Stimulated activated CD4-positive, alpha-beta T cell treated with anti-CD3 and anti-CD28 coated beads, Interleukin-4, amount 100 ng/mL, for 48 hours (primary cell): Measurements from ENCODE around the gene CDH2.

Experiments
- DNase-seq, 2 donors: peaks; one replicate each; pipeline ENCODE4 v3.0.0-alpha.2; 2020; ENCODE audit warnings: low read depth in 2 of 2

Gene CDH2

GRCh38 chr18:28088477-28088876, 88.5 kb downstream of the CDH2 start:
- DNase-seq, result no peak

- DNase-seq, result no peak
Observed at GRCh38 chr18:28086670-28087552, 90.0 kb downstream of the CDH2 start.

- DNase-seq, result no peak
Observed at GRCh38 chr18:28081516-28081915, 95.4 kb downstream of the CDH2 start.

- DNase-seq, result no peak
Observed at GRCh38 chr18:28080876-28081300, 96.0 kb downstream of the CDH2 start.

- DNase-seq, result no peak
Observed at GRCh38 chr18:28079883-28080282, 97.0 kb downstream of the CDH2 start.

GRCh38 chr18:28078849-28079248, 98.1 kb downstream of the CDH2 start:
- DNase-seq, result no peak

GRCh38 chr18:28078298-28078697, 98.6 kb downstream of the CDH2 start:
- no peak for DNase-seq

GRCh38 chr18:28075501-28075900, 101.4 kb downstream of the CDH2 start:
- no peak for DNase-seq

GRCh38 chr18:28074076-28074475, 102.9 kb downstream of the CDH2 start:
- no peak for DNase-seq

- DNase-seq, result no peak
Observed at GRCh38 chr18:28073658-28074057, 103.3 kb downstream of the CDH2 start.

- DNase-seq, result no peak
Observed at GRCh38 chr18:28071199-28071598, 105.7 kb downstream of the CDH2 start.

- DNase-seq, result no peak
Observed at GRCh38 chr18:28068207-28068606, 108.7 kb downstream of the CDH2 start.

GRCh38 chr18:28067346-28067745, 109.6 kb downstream of the CDH2 start:
- DNase-seq, result no peak

- no peak for DNase-seq
Observed at GRCh38 chr18:28065793-28066186, 111.1 kb downstream of the CDH2 start.

GRCh38 chr18:28065031-28065792, 111.7 kb downstream of the CDH2 start:
- no peak for DNase-seq

- no peak for DNase-seq
Observed at GRCh38 chr18:28063926-28064325, 113.0 kb downstream of the CDH2 start.

- DNase-seq, result no peak
Observed at GRCh38 chr18:28063271-28063761, 113.6 kb downstream of the CDH2 start.

GRCh38 chr18:28062443-28062842, 114.5 kb downstream of the CDH2 start:
- DNase-seq, result no peak

- DNase-seq, result no peak
Observed at GRCh38 chr18:28059861-28060260, 117.1 kb downstream of the CDH2 start.

- no peak for DNase-seq
Observed at GRCh38 chr18:28050545-28050944, 126.4 kb downstream of the CDH2 start.

- DNase-seq, result no peak
Observed at GRCh38 chr18:28048612-28049011, 128.3 kb downstream of the CDH2 start.

GRCh38 chr18:28045880-28046279, 131.1 kb downstream of the CDH2 start:
- no peak for DNase-seq
